Measurements from ENCODE around the gene EVI5. TPM values are rescaled to one million over a fixed set of nuclear protein-coding genes. Genes with fewer than 3 reads are reported as not detected.
A peak's percentile ranks its signal among the peaks of the same experiment; 100 is the strongest.
"Not testable (repeated sequence)": the region's sequence is repeated elsewhere in the genome, so short reads cannot be mapped to it uniquely, and the experiment has no call there.

EVI5 gene
- total RNA-seq, 1 donor from 2014 or later: 25.8 TPM

GRCh38 chr1:92784021-92784638 is 778 bp downstream of the EVI5 start:
- Mint-ChIP-seq H3K9me3 (peaks cover 3% of the 10 kb centered on the region), H3K4me3 (peak overlapping the region; percentile 69), H3K27me3 (peaks cover 74% of the 10 kb centered on the region), H3K36me3 (ENCODE audit: low read depth) (no peaks in the 10 kb centered on the region), H3K4me1 (peaks cover 16% of the 10 kb centered on the region), H3K27ac (peak overlapping the region; percentile 4)
- peak; percentile 84 for DNase-seq
- intact Hi-C loops (cut with micrococcal nuclease): no loop called here

GRCh38 chr1:92783550-92783949 is 1.4 kb downstream of the EVI5 start:
- peaks cover 75% of the 10 kb centered on the region for H3K27me3 Mint-ChIP-seq
- peak overlapping the region; percentile 69 for H3K4me3 Mint-ChIP-seq
- H3K36me3 Mint-ChIP-seq (ENCODE audit: low read depth); intact Hi-C loops (cut with micrococcal nuclease); DNase-seq; H3K9me3 Mint-ChIP-seq; H3K27ac Mint-ChIP-seq: not testable (repeated sequence)
- H3K4me1 Mint-ChIP-seq: peaks cover 16% of the 10 kb centered on the region

- no peaks in the 10 kb centered on the region for H3K36me3 Mint-ChIP-seq (ENCODE audit: low read depth)
- H3K27me3 Mint-ChIP-seq: peaks cover 55% of the 10 kb centered on the region
- DNase-seq: no peak
These were observed 6.5 kb downstream of the EVI5 start for GRCh38 chr1:92778376-92778775.

GRCh38 chr1:92774407-92774806 is 10.5 kb downstream of the EVI5 start:
- H3K4me1 Mint-ChIP-seq: no peaks in the 10 kb centered on the region
- intact Hi-C loops (cut with micrococcal nuclease): no loop called here
- H3K27me3 Mint-ChIP-seq: peaks cover 30% of the 10 kb centered on the region
- no peaks in the 10 kb centered on the region for H3K9me3 Mint-ChIP-seq
- no peak overlapping the region for H3K27ac Mint-ChIP-seq
- H3K36me3 Mint-ChIP-seq (ENCODE audit: low read depth): no peaks in the 10 kb centered on the region
- H3K4me3 Mint-ChIP-seq: no peak overlapping the region
- no peak for DNase-seq

More at GRCh38 chr1:92778376-92778775, 6.5 kb downstream of the EVI5 start:
- H3K27ac Mint-ChIP-seq: no peak overlapping the region
- H3K4me3 Mint-ChIP-seq: no peak overlapping the region
- intact Hi-C loops (cut with micrococcal nuclease): no loop called here
- H3K9me3 Mint-ChIP-seq: no peaks in the 10 kb centered on the region
- H3K4me1 Mint-ChIP-seq: no peaks in the 10 kb centered on the region

- H3K9me3 Mint-ChIP-seq; DNase-seq; H3K4me1 Mint-ChIP-seq; H3K4me3 Mint-ChIP-seq; H3K36me3 Mint-ChIP-seq (ENCODE audit: low read depth); intact Hi-C loops (cut with micrococcal nuclease); H3K27ac Mint-ChIP-seq: not testable (repeated sequence)
- peaks cover 28% of the 10 kb centered on the region for H3K27me3 Mint-ChIP-seq
These were observed 11.2 kb downstream of the EVI5 start for GRCh38 chr1:92773749-92774148.

- no peak for DNase-seq
- Mint-ChIP-seq H3K36me3 (ENCODE audit: low read depth) (no peaks in the 10 kb centered on the region), H3K27me3 (peaks cover 19% of the 10 kb centered on the region), H3K4me1 (no peaks in the 10 kb centered on the region), H3K27ac (no peak overlapping the region), H3K4me3 (no peak overlapping the region), H3K9me3 (peaks cover 4% of the 10 kb centered on the region)
- intact Hi-C loops (cut with micrococcal nuclease): no loop called here
These were observed 15.1 kb downstream of the EVI5 start for GRCh38 chr1:92769856-92770255.

- Mint-ChIP-seq H3K27me3 (peaks cover 16% of the 10 kb centered on the region), H3K4me3 (no peak overlapping the region), H3K27ac (no peak overlapping the region), H3K9me3 (peaks cover 4% of the 10 kb centered on the region), H3K4me1 (no peaks in the 10 kb centered on the region), H3K36me3 (ENCODE audit: low read depth) (no peaks in the 10 kb centered on the region)
- DNase-seq: no peak
- intact Hi-C loops (cut with micrococcal nuclease): no loop called here
These were observed 16.0 kb downstream of the EVI5 start for GRCh38 chr1:92768915-92769314.

GRCh38 chr1:92768296-92768695 is 16.6 kb downstream of the EVI5 start:
- no peak for DNase-seq
- intact Hi-C loops (cut with micrococcal nuclease): no loop called here
- Mint-ChIP-seq H3K4me3 (no peak overlapping the region), H3K9me3 (peaks cover 4% of the 10 kb centered on the region), H3K27ac (no peak overlapping the region), H3K4me1 (no peaks in the 10 kb centered on the region), H3K27me3 (peaks cover 16% of the 10 kb centered on the region), H3K36me3 (ENCODE audit: low read depth) (no peaks in the 10 kb centered on the region)

- no peak overlapping the region for H3K4me3 Mint-ChIP-seq
- intact Hi-C loops (cut with micrococcal nuclease): no loop called here
These were observed 20.8 kb downstream of the EVI5 start for GRCh38 chr1:92764116-92764515.

GRCh38 chr1:92762355-92762754 is 22.6 kb downstream of the EVI5 start:
- Mint-ChIP-seq H3K36me3 (ENCODE audit: low read depth) (no peaks in the 10 kb centered on the region), H3K27ac (no peak overlapping the region), H3K9me3 (no peaks in the 10 kb centered on the region), H3K27me3 (peaks cover 18% of the 10 kb centered on the region), H3K4me3 (no peak overlapping the region), H3K4me1 (no peaks in the 10 kb centered on the region)
- DNase-seq: no peak
- intact Hi-C loops (cut with micrococcal nuclease): no loop called here

More at GRCh38 chr1:92764116-92764515, 20.8 kb downstream of the EVI5 start:
- Mint-ChIP-seq H3K4me1 (no peaks in the 10 kb centered on the region), H3K36me3 (ENCODE audit: low read depth) (no peaks in the 10 kb centered on the region), H3K27ac (no peak overlapping the region), H3K27me3 (peaks cover 17% of the 10 kb centered on the region), H3K9me3 (peaks cover 4% of the 10 kb centered on the region)
- DNase-seq: no peak

- Mint-ChIP-seq H3K4me1 (no peaks in the 10 kb centered on the region), H3K27ac (no peak overlapping the region), H3K9me3 (no peaks in the 10 kb centered on the region), H3K4me3 (no peak overlapping the region), H3K36me3 (ENCODE audit: low read depth) (no peaks in the 10 kb centered on the region), H3K27me3 (peaks cover 15% of the 10 kb centered on the region)
- intact Hi-C loops (cut with micrococcal nuclease): loop anchor here (10.0 kb wide), 1 partner anchor 235 kb away; no protein-coding TSS in a partner anchor
- no peak for DNase-seq
These were observed 25.5 kb downstream of the EVI5 start for GRCh38 chr1:92759361-92759760.

GRCh38 chr1:92756537-92756936 is 28.4 kb downstream of the EVI5 start:
- H3K4me3 Mint-ChIP-seq: no peak overlapping the region
- intact Hi-C loops (cut with micrococcal nuclease): loop anchor here (10.0 kb wide), 1 partner anchor 238 kb away; no protein-coding TSS in a partner anchor
- DNase-seq: no peak
- no peak overlapping the region for H3K27ac Mint-ChIP-seq
- peaks cover 14% of the 10 kb centered on the region for H3K27me3 Mint-ChIP-seq
- no peaks in the 10 kb centered on the region for H3K36me3 Mint-ChIP-seq (ENCODE audit: low read depth)
- no peaks in the 10 kb centered on the region for H3K4me1 Mint-ChIP-seq
- no peaks in the 10 kb centered on the region for H3K9me3 Mint-ChIP-seq

GRCh38 chr1:92755541-92756461 is 29.1 kb downstream of the EVI5 start:
- intact Hi-C loops (cut with micrococcal nuclease): loop anchor here (10.0 kb wide), 1 partner anchor 239 kb away; no protein-coding TSS in a partner anchor
- no peaks in the 10 kb centered on the region for H3K4me1 Mint-ChIP-seq
- H3K9me3 Mint-ChIP-seq: no peaks in the 10 kb centered on the region
- peaks cover 18% of the 10 kb centered on the region for H3K27me3 Mint-ChIP-seq
- H3K27ac Mint-ChIP-seq: no peak overlapping the region
- H3K36me3 Mint-ChIP-seq (ENCODE audit: low read depth): no peaks in the 10 kb centered on the region
- no peak overlapping the region for H3K4me3 Mint-ChIP-seq
- no peak for DNase-seq

- H3K27ac Mint-ChIP-seq: no peak overlapping the region
- intact Hi-C loops (cut with micrococcal nuclease): loop anchor here (10.0 kb wide), 1 partner anchor 240 kb away; no protein-coding TSS in a partner anchor
- H3K9me3 Mint-ChIP-seq: no peaks in the 10 kb centered on the region
- no peaks in the 10 kb centered on the region for H3K36me3 Mint-ChIP-seq (ENCODE audit: low read depth)
- DNase-seq: no peak
- H3K4me1 Mint-ChIP-seq: no peaks in the 10 kb centered on the region
- peaks cover 23% of the 10 kb centered on the region for H3K27me3 Mint-ChIP-seq
- no peak overlapping the region for H3K4me3 Mint-ChIP-seq
These were observed 30.2 kb downstream of the EVI5 start for GRCh38 chr1:92754719-92755050.
